Stimulated activated memory B cell treated with anti-CD40 and anti-IgM and Interleukin-4, amounts not matched to agents 10 μg/mL and 1 μg/mL and 100 μg/mL, for 72 hours (primary cell): Measurements from ENCODE around the gene SPATS1.
"Not testable (repeated sequence)": the region's sequence is repeated elsewhere in the genome, so short reads cannot be mapped to it uniquely, and the experiment has no call there.

ENCODE experiments used
- ATAC-seq: fragments of 150-1000 bp; cut with Tn5 transposase; 2 replicates; pipeline ENCODE4 v1.10.0; 2021
- H3K27ac Mint-ChIP-seq: one replicate; pipeline ENCODE4 v1.8.0; 2022; ENCODE audit warnings: mild to moderate bottlenecking, mixed read lengths
- H3K27me3 Mint-ChIP-seq: one replicate; pipeline ENCODE4 v1.8.0; 2022; ENCODE audit warnings: mixed read lengths
- H3K36me3 Mint-ChIP-seq: one replicate; pipeline ENCODE4 v1.8.0; 2022; ENCODE audit warnings: mixed read lengths
- H3K4me1 Mint-ChIP-seq: one replicate; pipeline ENCODE4 v1.8.0; 2022; ENCODE audit warnings: mixed read lengths
- H3K4me3 Mint-ChIP-seq: one replicate; pipeline ENCODE4 v1.8.0; 2022; ENCODE audit warnings: mild to moderate bottlenecking, moderate library complexity, mixed read lengths
- H3K9me3 Mint-ChIP-seq: one replicate; pipeline ENCODE4 v1.8.0; 2022; ENCODE audit warnings: mixed read lengths

SPATS1 gene

DNA sequence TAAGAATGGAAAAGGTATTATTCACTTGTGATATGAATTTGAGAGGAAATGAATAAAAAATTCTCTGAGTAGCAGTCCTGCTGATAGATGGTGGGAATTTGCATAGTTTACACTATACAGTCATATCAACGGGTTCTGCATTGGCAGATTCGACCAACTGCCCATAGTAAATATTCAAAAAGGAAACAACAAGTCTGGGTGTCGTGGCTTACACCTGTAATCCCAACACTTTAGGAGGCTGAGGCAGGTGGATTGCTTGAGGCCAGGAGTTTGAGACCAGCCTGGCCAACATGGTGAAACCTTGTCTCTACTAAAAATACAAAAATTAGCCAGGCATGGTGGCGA lies 8.2 kb downstream of the SPATS1 start:
- not testable (repeated sequence) for H3K9me3 Mint-ChIP-seq, ATAC-seq, H3K27ac Mint-ChIP-seq, H3K36me3 Mint-ChIP-seq, H3K4me1 Mint-ChIP-seq, H3K4me3 Mint-ChIP-seq, H3K27me3 Mint-ChIP-seq

DNA sequence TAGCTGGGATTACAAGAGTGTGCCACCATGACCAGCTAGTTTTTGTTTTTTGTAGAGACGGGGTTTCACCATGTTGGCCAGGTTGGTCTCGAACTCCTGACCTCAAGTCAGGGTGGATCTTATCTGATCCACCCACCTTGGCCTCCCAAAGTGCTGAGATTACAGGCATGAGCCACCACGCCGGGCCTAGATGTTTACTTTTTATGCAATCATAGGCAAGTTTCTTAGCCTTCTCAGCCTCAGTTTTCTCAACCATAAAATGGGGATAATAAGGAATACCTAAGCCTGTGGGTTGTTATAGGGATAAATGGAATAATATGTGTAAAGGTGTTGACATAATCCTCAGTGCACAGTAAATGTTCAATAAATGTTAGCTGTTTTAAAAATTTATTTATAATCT lies 9.8 kb downstream of the SPATS1 start:
- peaks cover 11% of the 10 kb centered on the region for H3K9me3 Mint-ChIP-seq
- H3K4me3 Mint-ChIP-seq, result no peak overlapping the region
- no peak overlapping the region for H3K27ac Mint-ChIP-seq
- ATAC-seq, result no peak
- H3K27me3 Mint-ChIP-seq, result peaks cover 16% of the 10 kb centered on the region
- no peaks in the 10 kb centered on the region for H3K4me1 Mint-ChIP-seq
- no peaks in the 10 kb centered on the region for H3K36me3 Mint-ChIP-seq

DNA sequence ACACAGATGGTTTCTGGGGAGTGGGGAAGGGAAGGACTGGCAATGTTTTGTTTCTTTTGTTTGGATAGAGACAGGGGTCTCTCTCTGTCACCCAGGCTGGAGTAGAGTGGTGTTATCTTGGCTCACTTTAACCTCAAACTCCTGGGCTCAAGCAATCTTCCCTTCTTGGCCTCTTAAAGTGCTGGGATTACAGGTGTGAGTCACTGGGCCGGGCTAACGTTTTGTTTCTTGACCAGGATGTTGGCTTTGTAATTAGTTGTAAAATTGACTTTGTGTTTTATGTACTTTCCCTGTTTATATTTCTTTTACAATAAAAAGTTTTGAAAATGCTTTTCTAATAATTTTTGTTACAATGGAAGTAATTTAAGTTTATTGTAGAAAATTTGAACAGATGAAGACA lies 10.9 kb downstream of the SPATS1 start:
- Mint-ChIP-seq H3K9me3 (peaks cover 11% of the 10 kb centered on the region), H3K27me3 (peaks cover 18% of the 10 kb centered on the region), H3K4me1 (no peaks in the 10 kb centered on the region), H3K4me3 (no peak overlapping the region), H3K36me3 (no peaks in the 10 kb centered on the region), H3K27ac (no peak overlapping the region)
- no peak for ATAC-seq

DNA sequence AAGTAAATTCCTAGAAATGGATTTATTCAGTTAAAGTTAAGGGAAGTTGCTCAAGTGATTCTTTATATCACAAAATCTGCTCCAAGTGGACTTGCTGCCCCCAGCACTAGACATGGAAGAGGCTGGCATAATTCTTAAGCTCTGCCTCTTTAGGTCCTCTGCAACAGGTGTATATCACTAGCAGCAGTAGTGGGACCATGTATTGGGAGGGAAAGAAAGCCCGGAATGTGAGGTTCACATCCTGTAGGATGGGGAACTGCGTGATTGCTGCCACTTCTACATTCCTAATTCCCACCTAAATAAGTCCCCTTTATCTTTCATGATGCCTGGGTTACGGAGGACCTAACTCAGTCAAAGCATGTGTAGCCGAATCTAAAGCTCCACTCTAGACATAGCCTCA lies 13.2 kb downstream of the SPATS1 start:
- Mint-ChIP-seq H3K4me3 (no peak overlapping the region), H3K27me3 (peaks cover 18% of the 10 kb centered on the region), H3K27ac (no peak overlapping the region), H3K36me3 (no peaks in the 10 kb centered on the region), H3K4me1 (no peaks in the 10 kb centered on the region), H3K9me3 (peaks cover 11% of the 10 kb centered on the region)
- ATAC-seq, result no peak

DNA sequence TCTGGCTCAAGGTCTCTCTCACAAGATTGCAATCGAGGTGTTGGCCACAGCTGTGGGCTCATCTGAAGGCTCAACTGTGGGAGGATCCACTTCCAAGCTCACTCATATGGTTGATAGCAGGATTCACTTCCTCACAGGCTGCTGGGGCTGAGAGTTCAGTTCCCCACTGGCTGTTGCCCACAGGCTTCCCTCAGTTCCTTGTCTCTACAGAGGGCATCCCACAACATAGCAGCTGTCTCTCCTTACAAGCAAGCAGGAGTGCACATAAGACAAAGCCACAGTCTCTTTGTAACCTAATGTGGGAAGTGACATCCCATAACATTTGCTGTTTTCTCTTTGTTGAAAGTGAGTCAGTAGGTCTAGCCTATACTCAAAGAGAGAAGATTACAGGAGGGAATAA lies 14.0 kb downstream of the SPATS1 start:
- no peaks in the 10 kb centered on the region for H3K4me1 Mint-ChIP-seq
- H3K36me3 Mint-ChIP-seq, result no peaks in the 10 kb centered on the region
- H3K4me3 Mint-ChIP-seq, result no peak overlapping the region
- H3K9me3 Mint-ChIP-seq, result peaks cover 11% of the 10 kb centered on the region
- no peak overlapping the region for H3K27ac Mint-ChIP-seq
- H3K27me3 Mint-ChIP-seq, result peaks cover 23% of the 10 kb centered on the region
- ATAC-seq, result no peak

DNA sequence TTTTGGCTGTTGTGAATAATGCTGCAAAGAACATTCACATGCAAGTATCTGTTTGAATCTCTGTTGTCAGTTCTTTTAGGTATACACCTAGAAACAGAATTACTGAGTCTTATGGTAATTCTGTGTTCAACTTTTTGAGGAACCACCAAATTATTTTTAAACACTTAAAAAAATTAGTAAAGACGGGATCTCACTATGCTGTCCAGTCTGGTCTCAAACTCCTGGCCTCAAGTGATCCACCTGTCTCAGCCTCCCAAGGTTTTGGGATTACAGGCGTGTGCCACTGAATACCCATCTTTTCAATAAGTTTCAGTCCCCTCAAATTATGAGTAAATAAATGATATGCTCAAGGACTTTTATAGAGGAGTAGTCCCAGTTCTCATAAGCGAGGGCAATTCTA lies 17.5 kb downstream of the SPATS1 start:
- Mint-ChIP-seq H3K27me3 (peaks cover 28% of the 10 kb centered on the region), H3K36me3 (no peaks in the 10 kb centered on the region), H3K4me3 (no peak overlapping the region), H3K9me3 (peaks cover 11% of the 10 kb centered on the region), H3K27ac (no peak overlapping the region), H3K4me1 (peaks cover 8% of the 10 kb centered on the region)
- ATAC-seq, result no peak

DNA sequence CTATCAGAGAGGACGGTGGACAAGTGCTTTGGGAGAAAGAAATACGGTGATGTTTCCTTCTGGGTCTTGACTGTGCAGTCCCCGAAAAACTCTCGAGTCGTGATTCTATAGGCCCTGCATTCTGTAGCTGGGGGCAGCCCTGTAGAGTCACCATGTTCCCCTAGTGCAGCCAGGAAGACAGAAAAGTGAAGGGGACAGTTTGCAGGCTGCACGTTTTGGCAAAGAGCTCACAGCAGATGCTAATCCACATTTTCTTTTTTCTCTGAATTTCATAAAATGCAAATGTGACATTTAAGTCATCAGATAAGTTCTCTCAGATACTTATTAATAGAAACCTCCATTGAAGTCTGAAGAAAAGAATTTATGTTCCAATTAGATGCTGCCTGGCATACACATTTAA lies 19.5 kb downstream of the SPATS1 start:
- Mint-ChIP-seq H3K27me3 (peaks cover 15% of the 10 kb centered on the region), H3K27ac (no peak overlapping the region), H3K4me1 (peaks cover 8% of the 10 kb centered on the region), H3K36me3 (no peaks in the 10 kb centered on the region), H3K4me3 (no peak overlapping the region), H3K9me3 (peaks cover 2% of the 10 kb centered on the region)
- no peak for ATAC-seq

DNA sequence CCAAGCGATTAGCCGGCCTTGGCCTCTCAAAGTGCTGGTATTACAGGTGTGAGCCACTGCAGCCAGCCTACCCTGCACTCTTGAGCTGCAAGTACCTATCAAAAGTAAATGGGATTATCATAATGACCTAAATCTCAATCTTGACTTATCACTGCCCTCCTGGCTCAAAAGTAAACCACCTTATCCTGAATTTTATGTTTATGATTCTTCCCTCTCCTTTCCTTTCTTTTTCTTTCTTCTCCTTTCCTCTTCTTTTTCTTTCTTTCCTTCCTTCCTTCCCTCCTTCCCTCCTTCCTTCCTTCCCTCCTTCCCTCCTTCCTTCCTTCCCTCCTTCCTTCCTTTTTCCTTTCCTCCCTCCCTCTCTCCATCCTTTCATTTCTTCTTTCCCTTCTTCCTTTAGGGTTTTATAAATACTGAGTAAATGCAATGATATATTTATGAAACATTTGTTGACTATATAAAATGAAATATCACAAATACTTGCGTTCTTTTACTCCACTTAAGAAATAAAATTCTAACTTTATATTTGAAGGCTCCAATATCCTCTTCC lies 21.0 kb downstream of the SPATS1 start:
- Mint-ChIP-seq H3K4me1 (peaks cover 8% of the 10 kb centered on the region), H3K4me3 (no peak overlapping the region), H3K27me3 (peaks cover 19% of the 10 kb centered on the region), H3K9me3 (no peaks in the 10 kb centered on the region), H3K27ac (no peak overlapping the region), H3K36me3 (no peaks in the 10 kb centered on the region)
- ATAC-seq, result no peak

DNA sequence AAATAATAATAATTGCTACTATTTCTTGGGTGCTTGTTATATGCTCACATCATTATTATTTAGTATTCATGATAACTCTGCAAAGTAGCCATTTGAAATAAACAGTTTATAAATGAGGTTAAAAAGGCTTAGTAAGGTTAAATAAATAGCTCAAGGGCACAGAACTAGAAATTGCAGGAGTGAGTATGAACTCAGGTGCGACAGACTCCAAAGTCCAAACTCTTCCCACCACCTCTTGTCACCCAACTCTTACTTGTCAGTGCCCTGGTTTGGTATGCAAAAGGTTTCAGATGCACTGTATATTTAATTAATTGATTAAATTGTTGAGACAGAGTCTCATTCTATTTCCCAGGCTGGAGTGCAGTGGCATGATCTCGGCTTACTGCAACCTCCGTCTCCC lies 24.3 kb downstream of the SPATS1 start:
- H3K27me3 Mint-ChIP-seq, result peaks cover 16% of the 10 kb centered on the region
- ATAC-seq, result no peak

DNA sequence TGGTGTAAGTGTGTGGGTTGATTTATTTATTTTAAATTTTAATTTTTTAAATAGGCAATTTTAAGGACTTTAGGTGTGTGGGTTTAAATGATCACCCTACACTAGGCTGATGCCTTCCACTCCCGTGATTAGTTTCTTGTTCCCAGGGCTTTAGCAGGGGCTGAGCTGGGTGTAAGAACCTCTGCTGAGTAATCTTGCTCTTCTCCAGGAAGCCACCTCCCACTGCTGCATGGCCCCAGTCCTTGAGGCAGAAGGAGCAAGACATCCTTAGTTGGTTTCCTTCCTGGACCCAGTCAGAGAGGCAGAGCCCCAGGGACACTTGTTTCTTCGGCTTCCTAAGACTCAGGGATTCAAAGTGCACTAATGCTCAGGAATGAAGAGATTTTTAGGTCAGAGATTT lies 25.2 kb downstream of the SPATS1 start:
- Mint-ChIP-seq H3K4me3 (no peak overlapping the region), H3K36me3 (no peaks in the 10 kb centered on the region), H3K27ac (no peak overlapping the region), H3K27me3 (peaks cover 14% of the 10 kb centered on the region), H3K4me1 (peaks cover 8% of the 10 kb centered on the region), H3K9me3 (no peaks in the 10 kb centered on the region)
- no peak for ATAC-seq

More for the DNA sequence above, 24.3 kb downstream of the SPATS1 start:
- Mint-ChIP-seq H3K4me1 (peaks cover 8% of the 10 kb centered on the region), H3K27ac (no peak overlapping the region), H3K9me3 (no peaks in the 10 kb centered on the region), H3K36me3 (no peaks in the 10 kb centered on the region), H3K4me3 (no peak overlapping the region)

DNA sequence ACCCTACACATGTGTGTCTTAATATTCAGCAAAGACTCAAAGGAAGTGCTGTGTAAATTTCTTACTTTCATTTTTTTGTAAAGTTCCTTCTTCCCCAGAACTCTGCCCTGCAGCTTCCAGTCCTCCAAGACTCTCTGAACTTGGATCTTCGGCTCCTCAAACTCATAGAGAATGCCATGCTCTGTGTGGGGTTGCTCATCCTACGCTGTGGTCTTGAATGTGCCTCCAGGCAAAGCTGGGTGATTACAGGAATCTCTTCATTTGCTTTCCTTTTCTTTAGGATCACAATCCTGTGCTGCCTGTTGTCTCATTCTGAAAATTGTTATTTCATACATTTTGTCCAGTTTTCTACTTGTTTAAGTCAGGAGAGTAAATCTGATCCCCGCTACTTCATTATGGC lies 30.6 kb downstream of the SPATS1 start:
- no peaks in the 10 kb centered on the region for H3K9me3 Mint-ChIP-seq
- no peak for ATAC-seq
- H3K27me3 Mint-ChIP-seq, result peaks cover 35% of the 10 kb centered on the region

DNA sequence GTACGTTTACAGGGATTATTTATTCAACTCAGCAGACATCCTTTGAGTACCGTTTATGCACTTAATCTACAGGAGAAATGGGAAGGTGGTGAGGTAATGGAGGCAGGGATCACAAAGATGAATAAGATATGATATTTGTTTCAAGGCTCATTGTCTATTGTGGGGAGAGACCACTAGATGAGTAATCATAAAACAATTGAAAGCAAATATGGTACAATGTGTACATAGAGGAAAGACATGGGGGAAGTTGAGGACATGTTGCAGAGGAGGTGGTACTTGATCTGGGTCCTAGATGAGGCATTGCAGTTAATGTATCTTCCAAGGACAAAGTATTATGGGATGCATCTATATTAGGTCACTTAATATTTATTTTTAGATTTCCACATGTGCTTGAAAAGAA lies 31.3 kb downstream of the SPATS1 start:
- Mint-ChIP-seq H3K9me3 (no peaks in the 10 kb centered on the region), H3K27me3 (peaks cover 31% of the 10 kb centered on the region), H3K27ac (no peak overlapping the region), H3K36me3 (no peaks in the 10 kb centered on the region), H3K4me3 (no peak overlapping the region), H3K4me1 (no peaks in the 10 kb centered on the region)
- no peak for ATAC-seq

More for the DNA sequence above, 30.6 kb downstream of the SPATS1 start:
- Mint-ChIP-seq H3K4me3 (no peak overlapping the region), H3K36me3 (no peaks in the 10 kb centered on the region), H3K4me1 (no peaks in the 10 kb centered on the region), H3K27ac (no peak overlapping the region)

DNA sequence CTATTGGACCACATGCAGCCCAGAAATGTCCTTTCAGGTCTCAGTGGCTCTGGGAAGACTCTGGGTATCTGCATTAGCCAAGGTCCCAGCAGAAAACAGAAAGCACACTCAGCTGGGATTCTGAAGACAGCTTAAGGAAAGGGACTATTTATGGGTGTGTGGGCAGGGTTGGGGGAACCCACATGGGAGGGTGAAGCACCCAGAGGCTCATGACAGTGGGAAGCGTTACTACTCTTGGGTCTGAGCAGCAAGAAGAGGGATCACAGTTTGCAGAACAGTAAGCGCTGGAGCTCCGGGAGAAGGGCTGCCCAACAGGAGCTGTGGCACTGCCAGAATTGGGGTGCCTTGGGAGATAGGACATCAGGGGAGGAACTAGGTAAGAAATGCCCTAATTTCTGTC lies 32.6 kb downstream of the SPATS1 start:
- no peaks in the 10 kb centered on the region for H3K9me3 Mint-ChIP-seq
- no peaks in the 10 kb centered on the region for H3K36me3 Mint-ChIP-seq
- no peak overlapping the region for H3K4me3 Mint-ChIP-seq
- peaks cover 39% of the 10 kb centered on the region for H3K27me3 Mint-ChIP-seq
- H3K4me1 Mint-ChIP-seq, result no peaks in the 10 kb centered on the region
- H3K27ac Mint-ChIP-seq, result no peak overlapping the region
- no peak for ATAC-seq

DNA sequence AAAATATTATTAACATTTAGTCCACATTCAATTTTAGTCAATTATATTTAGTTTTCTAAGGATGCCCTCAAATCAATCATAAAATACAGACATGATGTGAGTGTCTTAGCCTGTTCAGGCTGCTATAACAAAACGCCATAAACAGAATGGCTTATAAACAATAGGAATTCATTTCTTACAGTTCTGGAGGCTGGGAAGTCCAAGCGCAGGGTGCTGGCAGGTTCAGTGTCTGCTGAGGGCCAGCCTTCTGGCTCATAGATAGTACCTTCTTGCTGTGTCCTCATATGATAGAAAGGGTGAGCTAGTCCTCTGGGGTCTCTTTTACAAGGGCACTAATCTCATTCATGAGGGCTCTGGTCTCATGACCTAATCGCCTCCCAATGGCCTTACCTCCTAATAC lies 35.0 kb downstream of the SPATS1 start:
- no peaks in the 10 kb centered on the region for H3K36me3 Mint-ChIP-seq
- H3K27ac Mint-ChIP-seq, result no peak overlapping the region
- H3K27me3 Mint-ChIP-seq, result peaks cover 50% of the 10 kb centered on the region
- no peaks in the 10 kb centered on the region for H3K4me1 Mint-ChIP-seq
- no peak overlapping the region for H3K4me3 Mint-ChIP-seq
- no peaks in the 10 kb centered on the region for H3K9me3 Mint-ChIP-seq
- ATAC-seq, result no peak

DNA sequence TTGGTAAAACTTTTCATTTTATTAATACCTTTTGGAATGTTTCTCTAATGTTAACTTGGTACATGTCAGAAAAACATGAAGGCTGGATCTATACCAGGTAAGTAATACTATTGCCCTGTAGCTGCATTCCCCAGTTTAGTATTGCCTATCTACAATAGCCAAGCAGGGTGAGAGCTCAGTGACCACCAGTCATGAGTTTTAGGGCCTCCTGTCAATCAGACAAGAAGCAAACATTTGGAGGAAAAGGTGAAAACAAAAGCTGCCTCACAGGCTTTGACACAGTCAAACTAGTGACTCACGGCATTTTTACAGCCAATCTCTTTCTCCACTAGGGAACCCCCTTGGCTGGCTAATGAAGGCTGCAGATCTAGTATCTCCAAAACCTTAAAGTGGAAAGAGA lies 35.5 kb downstream of the SPATS1 start:
- Mint-ChIP-seq H3K27me3 (peaks cover 50% of the 10 kb centered on the region), H3K9me3 (no peaks in the 10 kb centered on the region), H3K4me1 (no peaks in the 10 kb centered on the region), H3K36me3 (no peaks in the 10 kb centered on the region), H3K27ac (no peak overlapping the region), H3K4me3 (no peak overlapping the region)
- ATAC-seq, result no peak

DNA sequence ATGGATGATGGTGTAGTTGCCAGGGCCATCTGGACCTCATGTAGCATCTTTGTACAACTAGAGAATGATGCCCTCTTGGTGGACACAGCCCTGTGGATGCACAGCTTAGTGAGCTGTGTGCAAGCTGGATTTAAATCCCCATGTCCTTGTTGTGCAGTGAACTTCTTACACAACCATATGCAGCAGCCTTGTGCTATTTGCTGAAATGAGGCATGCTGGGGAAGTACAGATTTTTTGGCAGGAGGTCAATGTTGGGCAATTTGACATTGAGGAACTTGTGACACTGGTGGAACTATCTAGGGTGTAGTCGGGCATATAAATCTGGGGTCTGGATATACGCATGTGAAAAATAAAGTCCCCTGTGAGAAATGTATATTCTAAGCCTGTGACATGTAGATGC lies 39.3 kb downstream of the SPATS1 start:
- Mint-ChIP-seq H3K36me3 (no peaks in the 10 kb centered on the region), H3K27ac (no peak overlapping the region), H3K4me1 (peaks cover 5% of the 10 kb centered on the region), H3K4me3 (no peak overlapping the region), H3K27me3 (peaks cover 28% of the 10 kb centered on the region), H3K9me3 (no peaks in the 10 kb centered on the region)
- ATAC-seq, result no peak

DNA sequence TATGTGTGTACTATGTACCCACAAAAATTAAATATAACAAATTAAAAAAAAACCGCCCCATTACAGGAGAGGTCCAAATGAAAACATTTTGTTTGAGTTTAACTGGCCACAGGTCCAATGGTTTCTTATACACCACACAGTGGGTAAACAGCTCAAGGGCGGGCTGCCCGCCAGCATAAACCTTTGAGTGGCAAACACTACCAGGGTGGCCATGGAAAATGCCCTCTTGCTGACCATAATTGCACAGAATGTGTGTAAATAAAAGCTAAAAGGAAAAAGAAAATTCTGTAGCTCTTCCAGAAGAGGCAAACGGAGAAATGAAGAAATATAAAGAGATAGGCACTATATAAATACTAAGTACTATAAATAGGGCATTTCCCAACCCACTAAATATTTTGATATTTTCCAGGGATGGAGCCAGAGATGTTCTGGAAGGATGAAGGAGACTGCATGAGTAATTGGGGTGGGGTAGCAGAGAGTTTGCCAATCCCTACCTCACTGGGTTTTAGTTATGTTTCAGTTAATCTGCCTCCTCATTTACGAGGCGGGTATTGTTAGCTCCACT lies 44.0 kb downstream of the SPATS1 start:
- Mint-ChIP-seq H3K4me3 (peak overlapping the region; percentile 91), H3K4me1 (peaks cover 33% of the 10 kb centered on the region), H3K36me3 (peaks cover 21% of the 10 kb centered on the region), H3K27me3 (no peaks in the 10 kb centered on the region), H3K27ac (peak overlapping the region; percentile 92), H3K9me3 (no peaks in the 10 kb centered on the region)
- no peak for ATAC-seq
